ENCODE data around the gene RNF5. TPM values are rescaled to one million over a fixed set of nuclear protein-coding genes. Genes with fewer than 3 reads are reported as not detected.

The RNF5 gene
- total and polyA plus RNA-seq, 7 donors, result 61.5 to 220 (median 107) TPM

DNA sequence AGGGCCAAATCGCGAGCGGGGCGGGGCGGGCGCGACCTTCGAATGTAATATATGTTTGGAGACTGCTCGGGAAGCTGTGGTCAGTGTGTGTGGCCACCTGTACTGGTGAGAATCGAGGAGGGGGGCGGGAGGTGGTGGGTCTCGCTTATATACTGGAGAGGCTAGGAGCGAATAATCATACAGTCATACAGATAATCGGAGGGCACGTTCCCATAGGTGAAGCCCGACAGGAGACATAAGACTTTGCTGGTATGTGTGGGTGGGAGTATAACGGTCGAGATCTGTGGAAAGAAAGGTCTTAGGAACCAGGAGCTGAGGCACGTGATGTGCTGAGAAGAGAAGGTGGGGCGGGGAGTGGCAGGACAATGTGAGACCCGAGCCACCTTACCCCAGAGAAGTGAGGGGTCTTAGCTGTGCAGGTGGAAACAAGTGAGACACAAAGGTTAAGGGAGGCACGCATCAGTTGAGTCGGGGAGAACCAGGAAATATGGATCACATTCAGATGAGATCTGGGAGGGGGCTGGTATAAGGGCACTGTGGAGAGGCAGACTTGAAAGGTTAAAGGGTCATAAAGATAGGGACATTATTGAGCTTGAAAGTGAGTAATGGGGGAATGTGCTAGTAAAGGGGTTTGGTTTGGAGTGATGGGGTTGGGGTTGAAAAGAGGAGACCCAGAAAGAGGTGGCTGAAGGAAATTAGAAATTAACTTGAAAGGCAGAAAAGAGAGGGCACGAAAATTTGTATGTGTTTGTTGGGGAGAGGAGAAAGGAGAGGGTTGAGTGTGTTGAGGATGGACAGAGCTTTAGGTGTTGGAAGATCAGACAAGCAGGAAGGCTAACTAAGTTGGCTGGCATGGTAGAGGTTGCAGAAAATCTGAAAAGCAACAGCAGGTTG lies 589 bp downstream of the RNF5 start:
- H3K36me3 ChIP-seq, result peaks cover 8 to 43% (median 13%) of the 10 kb centered on the region in 4 donors
- no peak for DNase-seq
- 2% methylated on average over 24 of the region's 24 CpGs for WGBS, 2 donors
- H3K4me1 ChIP-seq, result peaks cover 0 to 64% (median 48%) of the 10 kb centered on the region in 4 donors
- peak overlapping the region; percentile 88 to 96 (median 94) for H3K27ac ChIP-seq
- intact Hi-C loops (cut with DNase I), result loop anchor here (5.0 to 10.0 kb wide), 2 partner anchors 354 to 511 kb away; partner anchors contain the start of genes CSNK2B, HSPA1B and LY6G5B
- H3K9me3 ChIP-seq, result no peaks in the 10 kb centered on the region
- H3K27me3 ChIP-seq, result no peaks in the 10 kb centered on the region
- H3K4me3 ChIP-seq, result peak overlapping the region; percentile 61 to 97 (median 90)
- no peak for TF ChIP-seq EP300 (IDR thresholded peaks at IDR 0.05)
- TF ChIP-seq, protein P1, sequence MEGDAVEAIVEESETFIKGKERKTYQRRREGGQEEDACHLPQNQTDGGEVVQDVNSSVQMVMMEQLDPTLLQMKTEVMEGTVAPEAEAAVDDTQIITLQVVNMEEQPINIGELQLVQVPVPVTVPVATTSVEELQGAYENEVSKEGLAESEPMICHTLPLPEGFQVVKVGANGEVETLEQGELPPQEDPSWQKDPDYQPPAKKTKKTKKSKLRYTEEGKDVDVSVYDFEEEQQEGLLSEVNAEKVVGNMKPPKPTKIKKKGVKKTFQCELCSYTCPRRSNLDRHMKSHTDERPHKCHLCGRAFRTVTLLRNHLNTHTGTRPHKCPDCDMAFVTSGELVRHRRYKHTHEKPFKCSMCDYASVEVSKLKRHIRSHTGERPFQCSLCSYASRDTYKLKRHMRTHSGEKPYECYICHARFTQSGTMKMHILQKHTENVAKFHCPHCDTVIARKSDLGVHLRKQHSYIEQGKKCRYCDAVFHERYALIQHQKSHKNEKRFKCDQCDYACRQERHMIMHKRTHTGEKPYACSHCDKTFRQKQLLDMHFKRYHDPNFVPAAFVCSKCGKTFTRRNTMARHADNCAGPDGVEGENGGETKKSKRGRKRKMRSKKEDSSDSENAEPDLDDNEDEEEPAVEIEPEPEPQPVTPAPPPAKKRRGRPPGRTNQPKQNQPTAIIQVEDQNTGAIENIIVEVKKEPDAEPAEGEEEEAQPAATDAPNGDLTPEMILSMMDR (IDR thresholded peaks at IDR 0.05), result no peak
- no peak for TF ChIP-seq POLR2AphosphoS5 (IDR thresholded peaks at IDR 0.05)
- no peak for TF ChIP-seq POLR2A (IDR thresholded peaks at IDR 0.05)

DNA sequence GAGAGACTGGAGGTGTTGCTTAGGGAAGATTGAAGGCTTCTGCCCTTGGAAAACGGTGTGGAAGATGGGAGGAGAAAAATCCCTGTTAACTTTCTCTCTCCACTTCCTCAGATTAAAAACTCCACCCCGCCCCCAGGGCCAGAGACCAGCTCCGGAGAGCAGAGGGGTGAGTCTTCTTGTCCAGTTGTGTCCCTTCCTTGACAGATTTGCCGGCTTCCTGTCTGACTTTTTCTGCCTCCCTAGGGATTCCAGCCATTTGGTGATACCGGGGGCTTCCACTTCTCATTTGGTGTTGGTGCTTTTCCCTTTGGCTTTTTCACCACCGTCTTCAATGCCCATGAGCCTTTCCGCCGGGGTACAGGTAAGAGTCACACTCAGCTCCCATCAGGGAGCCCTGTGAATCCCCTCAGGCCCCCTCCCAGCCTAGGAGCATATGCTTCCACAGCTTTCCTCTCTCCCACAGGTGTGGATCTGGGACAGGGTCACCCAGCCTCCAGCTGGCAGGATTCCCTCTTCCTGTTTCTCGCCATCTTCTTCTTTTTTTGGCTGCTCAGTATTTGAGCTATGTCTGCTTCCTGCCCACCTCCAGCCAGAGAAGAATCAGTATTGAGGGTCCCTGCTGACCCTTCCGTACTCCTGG lies 1.7 kb downstream of the RNF5 start:
- no peaks in the 10 kb centered on the region for H3K9me3 ChIP-seq
- TF ChIP-seq POLR2A (IDR thresholded peaks at IDR 0.05) (no peak), EP300 (IDR thresholded peaks at IDR 0.05) (no peak), POLR2AphosphoS5 (IDR thresholded peaks at IDR 0.05) (no peak)
- TF ChIP-seq, protein P1 (IDR thresholded peaks at IDR 0.05), result no peak
- no peak for DNase-seq
- peaks cover 8 to 43% (median 13%) of the 10 kb centered on the region in 4 donors for H3K36me3 ChIP-seq
- no peak overlapping the region for H3K4me3 ChIP-seq
- WGBS, 2 donors, result 82 to 84% methylated on average over 10 of the region's 10 CpGs
- H3K27ac ChIP-seq, result peak overlapping the region; percentile 88 to 96 (median 94)
- H3K4me1 ChIP-seq, result peaks cover 0 to 62% (median 42%) of the 10 kb centered on the region in 4 donors
- H3K27me3 ChIP-seq, result no peaks in the 10 kb centered on the region
- intact Hi-C loops (cut with DNase I), result loop anchor here (5.0 to 10.0 kb wide), 2 partner anchors 355 to 513 kb away; partner anchors contain the start of genes CSNK2B, HSPA1B and LY6G5B

DNA sequence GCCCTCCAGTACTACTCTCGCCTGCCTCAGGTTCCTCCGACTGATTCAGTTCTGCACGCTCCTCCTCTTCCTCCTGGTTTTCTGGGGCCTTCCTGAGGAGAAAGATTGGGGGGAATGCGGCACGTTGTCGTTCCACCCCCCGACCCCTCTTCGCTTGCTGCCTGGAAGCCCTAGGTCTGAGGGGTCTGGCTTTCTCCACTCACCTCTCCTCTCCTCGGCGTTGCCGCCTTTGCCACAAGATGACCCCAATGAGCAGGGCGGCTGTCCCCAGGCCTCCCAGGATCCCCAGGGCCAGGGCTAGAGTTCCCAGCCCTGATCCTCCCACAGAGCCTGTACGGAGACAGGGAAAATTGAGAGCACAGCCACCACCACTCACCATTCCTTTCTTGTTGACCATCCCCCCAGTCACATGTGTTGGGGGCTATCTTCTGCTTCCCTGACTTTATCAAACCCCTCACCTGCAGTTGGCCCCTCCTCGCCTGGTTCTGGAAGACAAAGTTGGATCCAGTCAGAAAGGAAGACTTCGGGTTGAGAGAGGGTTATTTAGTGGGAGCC lies 3.0 kb downstream of the RNF5 start:
- H3K4me3 ChIP-seq, result no peak overlapping the region
- H3K27me3 ChIP-seq, result no peaks in the 10 kb centered on the region
- TF ChIP-seq POLR2AphosphoS5 (IDR thresholded peaks at IDR 0.05), result no peak
- TF ChIP-seq POLR2A (IDR thresholded peaks at IDR 0.05), result no peak
- TF ChIP-seq EP300 (IDR thresholded peaks at IDR 0.05), result no peak
- TF ChIP-seq, protein P1 (IDR thresholded peaks at IDR 0.05), result no peak
- H3K27ac ChIP-seq, result peak overlapping the region in 3 of 4 donors; percentile 2 to 99 (median 13)
- no peaks in the 10 kb centered on the region for H3K9me3 ChIP-seq
- DNase-seq, result no peak
- intact Hi-C loops (cut with DNase I), result no loop called here
- WGBS, 2 donors, result 92 to 93% methylated on average over 15 of the region's 15 CpGs
- H3K36me3 ChIP-seq, result peaks cover 8 to 47% (median 13%) of the 10 kb centered on the region in 4 donors
- H3K4me1 ChIP-seq, result peaks cover 0 to 62% (median 39%) of the 10 kb centered on the region in 4 donors

DNA sequence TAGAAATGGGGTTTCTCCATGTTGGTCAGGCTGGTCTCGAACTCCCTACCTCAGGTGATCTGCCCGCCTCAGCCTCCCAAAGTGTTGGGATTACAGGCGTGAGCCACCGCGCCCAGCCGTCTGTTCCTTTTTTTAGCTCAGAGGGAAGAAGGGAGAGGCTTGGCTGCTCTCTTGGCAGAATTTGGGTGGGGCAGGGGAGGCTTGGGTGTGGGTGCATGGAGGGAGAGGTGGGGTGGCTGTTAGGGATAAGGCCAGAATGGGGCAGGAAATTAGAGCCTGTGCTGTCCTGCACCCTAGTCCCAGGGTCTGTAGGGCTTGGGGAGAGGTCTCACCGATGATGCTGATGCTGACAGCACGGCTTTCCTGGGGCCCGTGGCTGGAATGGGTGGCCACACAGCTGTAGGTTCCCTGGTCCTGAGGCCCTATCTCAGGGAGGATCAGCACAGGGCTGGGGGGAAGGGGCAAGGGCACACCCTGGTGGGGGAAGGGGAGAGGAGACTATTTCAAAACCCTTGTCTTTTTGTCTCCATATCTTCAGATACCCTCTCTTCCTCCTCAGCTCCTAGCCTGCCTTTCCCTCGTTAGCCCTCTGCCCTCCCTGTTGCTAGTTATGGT lies 3.8 kb downstream of the RNF5 start:
- TF ChIP-seq, protein P1 (IDR thresholded peaks at IDR 0.05), result no peak
- TF ChIP-seq POLR2AphosphoS5 (IDR thresholded peaks at IDR 0.05), result no peak
- no peak for TF ChIP-seq POLR2A (IDR thresholded peaks at IDR 0.05)
- TF ChIP-seq EP300 (IDR thresholded peaks at IDR 0.05), result no peak
- Histone ChIP-seq H3K9me3 (no peaks in the 10 kb centered on the region), H3K27ac (peak overlapping the region; percentile 19 to 99 (median 88)), H3K4me3 (no peak overlapping the region), H3K36me3 (peaks cover 13 to 55% (median 18%) of the 10 kb centered on the region in 4 donors), H3K27me3 (no peaks in the 10 kb centered on the region), H3K4me1 (peaks cover 0 to 62% (median 39%) of the 10 kb centered on the region in 4 donors)
- intact Hi-C loops (cut with DNase I), result no loop called here
- no peak for DNase-seq
- 61 to 89% methylated on average over 10 of the region's 10 CpGs for WGBS, 2 donors

Data from sigmoid colon (tissue), 7 donors.